Karpas-422 (cell line): Measurements from ENCODE around the gene BPIFB2. TPM values are rescaled to one million over a fixed set of nuclear protein-coding genes. Genes with fewer than 3 reads are reported as not detected.

Source experiments
- DNase-seq: peaks from one replicate; pipeline ENCODE4 v3.0.0-alpha.2; 2015
- H2AFZ ChIP-seq: fragments of 200-600 bp; sonication (generic); 2 replicates; pipeline ENCODE4 v1.6.1; 2014; ENCODE audit warnings: antibody characterized with exemption, low read length, mixed read lengths
- H3K27ac ChIP-seq: fragments of 200-600 bp; sonication (generic); 2 replicates; pipeline ENCODE4 v1.5.1; 2014; ENCODE audit warnings: mild to moderate bottlenecking, low read length, moderate library complexity
- H3K27me3 ChIP-seq: fragments of 200-600 bp; sonication (generic); 2 replicates; pipeline ENCODE4 v1.6.1; 2014; ENCODE audit warnings: low read length, mixed read lengths
- H3K36me3 ChIP-seq: fragments of 200-600 bp; sonication (generic); 2 replicates; pipeline ENCODE4 v1.6.1; 2014; ENCODE audit warnings: low read length, mixed read lengths; ENCODE audit not compliant: insufficient read depth
- H3K4me1 ChIP-seq: fragments of 200-600 bp; sonication (generic); 2 replicates; pipeline ENCODE4 v1.6.1; 2014; ENCODE audit warnings: mild to moderate bottlenecking, low read length, mixed read lengths
- H3K4me2 ChIP-seq: fragments of 200-600 bp; sonication (generic); 2 replicates; pipeline ENCODE4 v1.6.1; 2014; ENCODE audit warnings: low read length, low read depth, mild to moderate bottlenecking; ENCODE audit not compliant: poor library complexity, severe bottlenecking
- H3K4me3 ChIP-seq: fragments of 200-600 bp; sonication (generic); 2 replicates; pipeline ENCODE4 v1.5.1; 2014; ENCODE audit warnings: mild to moderate bottlenecking, antibody characterized with exemption, low read length, mixed read lengths
- H3K79me2 ChIP-seq: fragments of 200-600 bp; sonication (generic); 2 replicates; pipeline ENCODE4 v1.6.1; 2014; ENCODE audit warnings: mild to moderate bottlenecking, low read length, mixed read lengths
- H3K9ac ChIP-seq: fragments of 200-600 bp; sonication (generic); 2 replicates; pipeline ENCODE4 v1.6.0; 2014; ENCODE audit warnings: low read length
- H3K9me2 ChIP-seq: fragments of 200-600 bp; sonication (generic), shearing (Covaris generic); replicated peaks from 2 replicates; pipeline ENCODE4 v1.6.0; 2014; ENCODE audit warnings: mild to moderate bottlenecking, low read length, moderate library complexity; ENCODE audit not compliant: insufficient read depth
- H3K9me3 ChIP-seq: fragments of 300-700, 200-600 bp; sonication (generic); 2 replicates; pipeline ENCODE4 v1.6.1; 2014; ENCODE audit warnings: low read length, mixed read lengths
- H4K20me1 ChIP-seq: fragments of 200-600 bp; sonication (generic); 2 replicates; pipeline ENCODE4 v1.6.1; 2014; ENCODE audit warnings: mild to moderate bottlenecking, antibody characterized with exemption, low read length, low read depth; ENCODE audit not compliant: insufficient read depth
- total RNA-seq: library from RNA; depleted of rRNA; stranded (reverse); fragments of >200 nt; shearing (Covaris generic); gene quantifications from 2 replicates; pipeline ENCODE4 v1.2.3, GENCODE V29; 2014; ENCODE audit warnings: low replicate concordance

The BPIFB2 gene
- total RNA-seq, 1 experiment from 2014 or later, result not detected

DNA sequence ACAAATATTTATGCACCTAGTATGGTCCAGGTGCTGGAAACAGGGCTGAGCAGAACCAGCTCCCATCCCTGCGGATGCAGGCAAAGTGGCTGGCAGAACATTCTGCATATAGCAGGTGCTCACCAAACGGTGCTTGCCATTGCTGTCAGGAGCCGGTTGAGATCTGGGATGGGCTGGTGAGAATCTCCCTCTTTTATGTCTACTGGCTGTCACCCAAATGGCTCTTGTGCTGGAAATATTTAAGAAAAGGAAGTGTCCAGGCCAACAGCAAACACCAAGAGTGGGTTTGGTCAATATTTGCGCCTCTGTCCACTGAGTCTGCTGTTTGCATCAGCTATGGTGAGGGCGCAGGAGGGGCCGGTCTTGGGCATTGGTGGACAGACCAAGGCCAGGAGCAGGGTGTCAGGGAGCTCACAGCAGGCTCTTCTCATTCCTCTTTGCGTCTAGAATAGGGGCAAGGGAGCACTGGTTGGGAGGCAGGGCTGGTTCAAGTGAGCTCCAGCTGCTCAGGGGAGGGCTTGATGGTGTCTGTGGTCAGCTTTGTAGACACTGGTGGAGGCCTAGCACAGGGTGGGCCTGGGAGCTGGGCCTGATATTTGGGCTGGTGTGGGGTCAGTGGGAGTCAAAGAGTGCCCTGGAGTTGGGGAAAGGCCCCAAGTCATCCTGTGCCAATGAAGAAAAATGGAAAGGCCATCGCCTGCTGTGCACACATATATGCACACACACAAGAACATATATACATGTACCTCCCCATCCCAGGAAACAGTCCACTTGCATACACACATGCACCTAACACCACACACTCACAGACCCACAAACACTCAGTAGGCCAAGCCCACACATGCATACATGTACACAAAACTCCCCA is 1.4 kb upstream of the BPIFB2 start:
- peaks cover 4% of the 10 kb centered on the region; the same call in 1 of the 2 replicates for H3K9me3 ChIP-seq
- no peak overlapping the region for H3K4me2 ChIP-seq
- H3K36me3 ChIP-seq, result no peaks in the 10 kb centered on the region
- H2AFZ ChIP-seq, result no peak overlapping the region
- H3K9me2 ChIP-seq, result no peaks in the 10 kb centered on the region
- H4K20me1 ChIP-seq, result no peaks in the 10 kb centered on the region
- H3K4me1 ChIP-seq, result no peaks in the 10 kb centered on the region
- no peak for DNase-seq
- no peak overlapping the region for H3K9ac ChIP-seq
- no peaks in the 10 kb centered on the region for H3K79me2 ChIP-seq
- no peak overlapping the region for H3K27ac ChIP-seq
- H3K4me3 ChIP-seq, result no peak overlapping the region
- H3K27me3 ChIP-seq, result no peaks in the 10 kb centered on the region

DNA sequence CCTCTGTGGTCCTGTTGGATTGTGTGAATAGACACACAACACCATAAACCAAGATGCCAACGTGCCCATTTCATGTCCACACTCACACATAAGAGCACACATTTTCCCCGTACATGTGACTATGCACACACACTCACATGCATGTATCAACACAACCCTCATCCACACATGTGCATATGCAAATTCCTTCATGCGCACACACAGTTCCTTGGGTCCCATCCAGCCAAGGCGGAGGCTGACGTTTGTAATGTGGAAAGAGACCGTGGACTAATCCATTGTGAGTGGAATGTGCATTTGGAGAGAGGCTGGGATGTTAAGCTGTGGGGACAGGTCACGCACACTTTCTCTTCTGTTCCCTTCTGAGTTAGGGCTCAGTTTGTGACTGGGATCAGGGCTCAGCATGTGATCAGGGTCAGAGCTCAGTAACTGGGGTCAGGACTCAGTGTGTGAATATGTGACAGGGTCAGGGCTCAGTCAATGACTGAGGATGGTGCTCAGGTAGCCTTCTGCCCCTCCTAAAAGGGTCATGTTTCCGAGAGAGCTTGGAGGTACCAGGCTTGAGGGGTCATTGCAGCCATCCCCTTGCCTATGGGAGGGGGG is 628 bp upstream of the BPIFB2 start:
- H3K9me3 ChIP-seq, result peaks cover 4% of the 10 kb centered on the region; the same call in 1 of the 2 replicates
- no peak overlapping the region for H3K9ac ChIP-seq
- no peak overlapping the region for H2AFZ ChIP-seq
- no peak overlapping the region for H3K4me2 ChIP-seq
- no peaks in the 10 kb centered on the region for H3K36me3 ChIP-seq
- no peaks in the 10 kb centered on the region for H3K4me1 ChIP-seq
- DNase-seq, result no peak
- H3K27me3 ChIP-seq, result no peaks in the 10 kb centered on the region
- H3K27ac ChIP-seq, result no peak overlapping the region
- H3K4me3 ChIP-seq, result no peak overlapping the region
- no peaks in the 10 kb centered on the region for H3K79me2 ChIP-seq
- no peaks in the 10 kb centered on the region for H4K20me1 ChIP-seq
- no peaks in the 10 kb centered on the region for H3K9me2 ChIP-seq

DNA sequence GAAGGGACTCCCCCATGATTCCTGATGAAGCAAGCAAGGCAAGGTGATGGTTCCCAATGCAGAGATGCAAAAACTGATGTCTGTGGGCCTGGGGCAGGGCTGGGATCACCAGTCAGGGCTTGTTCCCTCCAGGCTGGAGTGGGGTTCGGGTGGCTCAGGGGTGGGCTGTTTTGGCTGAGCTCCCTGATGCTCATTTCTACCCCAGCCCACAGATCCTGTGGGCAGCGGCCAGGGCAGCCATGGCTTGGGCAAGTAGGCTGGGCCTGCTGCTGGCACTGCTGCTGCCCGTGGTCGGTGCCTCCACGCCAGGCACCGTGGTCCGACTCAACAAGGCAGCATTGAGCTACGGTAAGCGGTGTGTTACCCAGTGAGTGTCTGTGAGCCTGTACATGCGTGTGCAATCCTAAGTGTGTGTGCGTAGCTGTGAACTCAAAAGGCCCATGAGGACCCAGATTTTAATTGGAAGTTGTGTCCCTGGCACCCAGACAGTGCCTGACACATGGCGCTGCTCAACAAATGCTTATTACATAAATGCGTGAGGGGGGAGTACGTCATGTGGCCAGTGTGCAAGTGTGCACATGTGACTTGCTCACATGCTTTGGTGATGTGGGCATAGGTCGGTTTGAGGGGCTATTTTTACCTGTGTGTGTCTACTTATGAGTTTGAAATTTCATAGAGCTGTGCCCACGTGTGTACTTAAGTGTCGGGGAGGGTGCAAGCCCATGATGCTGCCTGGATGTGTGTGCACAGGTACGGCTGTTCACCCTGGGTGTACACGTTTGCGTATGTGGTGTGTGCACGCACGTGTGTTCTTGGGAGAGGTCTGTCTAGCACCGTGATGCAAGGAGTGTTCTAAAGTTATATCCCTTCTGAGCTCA is 1.1 kb downstream of the BPIFB2 start:
- DNase-seq, result no peak
- H3K27ac ChIP-seq, result no peak overlapping the region
- no peaks in the 10 kb centered on the region for H4K20me1 ChIP-seq
- H3K9ac ChIP-seq, result no peak overlapping the region
- H3K4me1 ChIP-seq, result no peaks in the 10 kb centered on the region
- H3K27me3 ChIP-seq, result no peaks in the 10 kb centered on the region
- H2AFZ ChIP-seq, result no peak overlapping the region
- H3K9me3 ChIP-seq, result peaks cover 4% of the 10 kb centered on the region; the same call in 1 of the 2 replicates
- no peaks in the 10 kb centered on the region for H3K79me2 ChIP-seq
- H3K36me3 ChIP-seq, result no peaks in the 10 kb centered on the region
- H3K4me3 ChIP-seq, result no peak overlapping the region
- H3K9me2 ChIP-seq, result no peaks in the 10 kb centered on the region
- H3K4me2 ChIP-seq, result no peak overlapping the region

DNA sequence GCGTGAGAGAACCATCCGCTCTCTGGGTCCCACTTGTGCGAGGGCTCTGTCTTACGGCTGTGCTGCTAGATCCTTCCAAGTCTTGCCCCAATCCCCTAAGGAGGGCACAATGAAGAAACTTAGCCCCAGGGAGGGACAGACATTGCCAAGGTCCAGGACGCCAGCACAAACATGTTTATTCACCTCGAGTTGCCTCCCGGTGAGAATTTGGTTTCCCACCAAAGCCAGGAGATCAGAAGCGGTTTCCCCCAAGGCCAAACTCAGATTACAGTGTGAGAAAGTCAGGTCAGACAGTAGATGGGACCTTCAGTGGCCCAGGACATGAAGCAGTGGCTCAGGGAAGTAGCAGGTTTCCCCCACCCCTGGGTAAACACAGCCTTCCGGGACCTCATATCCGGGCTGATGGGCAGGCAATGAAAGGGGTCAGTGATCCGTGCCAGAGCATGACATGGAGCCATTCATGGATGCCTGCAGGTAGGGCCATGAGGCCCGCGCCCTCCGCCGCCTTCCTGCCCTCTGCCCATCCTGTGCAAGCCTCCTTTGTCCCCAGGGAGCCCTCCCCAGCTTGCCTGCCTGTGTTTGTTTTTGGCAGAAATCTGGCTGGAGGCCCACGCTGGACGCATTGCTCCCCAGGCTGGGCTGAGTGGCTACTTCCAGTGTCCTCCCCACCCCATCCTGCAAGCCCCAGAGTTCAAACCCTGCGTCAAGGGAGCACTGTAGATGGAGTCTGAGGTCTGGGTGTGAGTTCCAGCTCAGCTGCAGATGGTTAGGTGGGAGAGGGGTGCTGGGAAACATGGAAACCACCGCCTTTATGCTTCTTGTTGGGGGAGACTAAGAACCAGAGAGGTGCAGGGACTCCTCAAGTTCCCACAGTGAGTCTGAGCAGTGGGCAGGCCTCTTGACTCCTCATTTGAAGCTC is 2.0 kb downstream of the BPIFB2 start:
- Histone ChIP-seq H3K79me2 (no peaks in the 10 kb centered on the region), H3K9me2 (no peaks in the 10 kb centered on the region), H3K4me3 (no peak overlapping the region), H3K4me1 (no peaks in the 10 kb centered on the region), H3K27me3 (no peaks in the 10 kb centered on the region), H3K4me2 (no peak overlapping the region), H4K20me1 (no peaks in the 10 kb centered on the region), H3K9me3 (peaks cover 4% of the 10 kb centered on the region; the same call in 1 of the 2 replicates), H3K36me3 (no peaks in the 10 kb centered on the region), H3K9ac (no peak overlapping the region), H3K27ac (no peak overlapping the region), H2AFZ (no peak overlapping the region)
- no peak for DNase-seq

DNA sequence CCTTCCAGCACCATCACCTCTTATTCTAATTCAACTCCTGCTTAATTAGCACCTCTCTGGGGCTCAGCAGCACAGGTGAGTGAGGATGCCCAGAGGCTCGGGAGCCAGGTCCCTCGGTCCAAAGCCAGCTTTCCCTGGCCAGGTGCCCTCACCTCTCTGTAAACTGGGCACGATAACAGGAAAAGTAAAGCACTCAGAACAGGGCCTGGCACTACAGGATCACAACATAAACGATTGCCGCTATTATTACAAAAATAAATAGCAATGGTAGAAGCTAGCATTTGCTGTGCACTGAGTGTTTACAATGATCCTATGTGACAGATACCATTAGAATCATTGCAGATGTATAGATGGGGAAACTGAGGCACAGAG is 2.6 kb downstream of the BPIFB2 start:
- Histone ChIP-seq H3K4me2 (no peak overlapping the region), H3K79me2 (no peaks in the 10 kb centered on the region), H3K9me2 (no peaks in the 10 kb centered on the region), H3K4me1 (no peaks in the 10 kb centered on the region), H4K20me1 (no peaks in the 10 kb centered on the region), H2AFZ (no peak overlapping the region), H3K9ac (no peak overlapping the region), H3K9me3 (peaks cover 4% of the 10 kb centered on the region; the same call in 1 of the 2 replicates), H3K36me3 (no peaks in the 10 kb centered on the region), H3K4me3 (no peak overlapping the region), H3K27me3 (no peaks in the 10 kb centered on the region), H3K27ac (no peak overlapping the region)
- DNase-seq, result no peak

DNA sequence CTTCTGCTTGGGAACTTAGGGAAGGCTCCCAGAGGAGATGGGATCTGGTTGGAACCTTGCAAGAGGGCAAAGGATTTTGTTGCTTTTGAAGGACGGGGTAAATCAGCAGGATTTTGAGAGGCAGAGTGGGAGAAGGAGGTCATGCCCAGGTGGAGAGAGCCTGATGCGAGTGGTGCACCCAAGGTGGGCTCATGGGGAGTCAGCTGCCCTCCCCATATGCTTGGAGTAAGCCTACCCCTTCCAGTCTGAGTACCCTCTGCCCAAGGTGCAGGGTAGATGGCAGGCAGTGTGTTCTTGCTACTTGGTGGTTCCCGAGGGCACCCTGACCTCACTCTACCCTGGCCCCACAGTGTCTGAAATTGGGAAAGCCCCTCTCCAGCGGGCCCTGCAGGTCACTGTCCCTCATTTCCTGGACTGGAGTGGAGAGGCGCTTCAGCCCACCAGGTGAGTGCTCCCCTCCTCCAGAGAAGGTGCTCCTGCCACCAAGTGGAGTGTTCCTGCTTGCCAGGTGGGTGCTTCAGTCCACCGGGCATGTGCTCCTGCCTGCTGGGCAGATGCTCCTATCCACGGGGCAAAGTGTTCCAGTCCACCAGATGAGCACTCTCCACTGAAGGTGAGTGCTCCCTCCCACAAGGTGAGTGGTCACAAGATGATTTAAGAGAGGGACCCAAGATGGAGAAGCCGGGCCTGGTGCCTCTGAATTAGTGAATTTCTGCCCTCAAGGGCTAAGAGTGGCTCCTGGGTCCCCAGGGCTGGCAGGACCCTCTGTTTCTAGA is 3.4 kb downstream of the BPIFB2 start:
- no peak overlapping the region for H3K4me3 ChIP-seq
- H3K27me3 ChIP-seq, result no peaks in the 10 kb centered on the region
- H4K20me1 ChIP-seq, result no peaks in the 10 kb centered on the region
- no peaks in the 10 kb centered on the region for H3K79me2 ChIP-seq
- H3K36me3 ChIP-seq, result no peaks in the 10 kb centered on the region
- H3K9me2 ChIP-seq, result no peaks in the 10 kb centered on the region
- no peak overlapping the region for H2AFZ ChIP-seq
- no peak for DNase-seq
- no peak overlapping the region for H3K4me2 ChIP-seq
- H3K27ac ChIP-seq, result no peak overlapping the region
- no peaks in the 10 kb centered on the region for H3K9me3 ChIP-seq
- no peak overlapping the region for H3K9ac ChIP-seq
- no peaks in the 10 kb centered on the region for H3K4me1 ChIP-seq
